Ovary (tissue), 9 donors: ENCODE data around the gene ARHGEF11. TPM values are rescaled to one million over a fixed set of nuclear protein-coding genes. Genes with fewer than 3 reads are reported as not detected.

Experiments
- DNase-seq, 5 donors: peaks; one replicate each; pipeline ENCODE4 v3.0.0-alpha.2; 2019 to 2020
- H3K27ac ChIP-seq, 2 donors: fragments of 200-600 bp; one replicate each; pipeline versions ENCODE4 v1.5.1 to v1.8.0; 2019 to 2022
- H3K27me3 ChIP-seq: fragments of 200-600 bp; one replicate; pipeline ENCODE4 v1.8.0; 2022
- H3K36me3 ChIP-seq: fragments of 200-600 bp; sonication (generic); one replicate; pipeline ENCODE4 v1.5.1; 2019
- H3K4me1 ChIP-seq: one replicate; pipeline ENCODE4 v1.8.1; 2013; ENCODE audit warnings: mild to moderate bottlenecking, moderate library complexity; ENCODE audit not compliant: insufficient read depth
- H3K4me3 ChIP-seq: fragments of 200-600 bp; sonication (generic); one replicate; pipeline ENCODE4 v1.5.1; 2017
- H3K9me3 ChIP-seq, 2 donors: fragments of 200-600 bp in 1 of 2; sonication (generic) in 1 of 2; one replicate each; pipeline versions ENCODE4 v1.5.1 to v1.8.1; 2013 to 2019; ENCODE audit warnings: mild to moderate bottlenecking in 1 of 2, moderate library complexity in 1 of 2
- CTCF ChIP-seq, 3 donors: fragments of 450-650 bp in 2 of 3; fragments of 200-600 bp in 1 of 3; IDR thresholded peaks; one replicate each; pipeline versions ENCODE4 v1.5.1 to v1.8.0; 2016 to 2022; ENCODE audit warnings: antibody characterized with exemption in 3 of 3, mild to moderate bottlenecking in 1 of 3
- EP300 ChIP-seq: sonication (generic); formaldehyde crosslinking; IDR thresholded peaks from one replicate; pipeline ENCODE4 v1.6.1; 2017; ENCODE audit warnings: antibody characterized with exemption
- POLR2A ChIP-seq: fragments of 450-650 bp; IDR thresholded peaks from one replicate; pipeline ENCODE4 v1.6.1; 2017; ENCODE audit warnings: antibody characterized with exemption, mild to moderate bottlenecking, moderate library complexity
- WGBS, 3 donors: extraction: QIAGEN DNeasy Blood & Tissue Kit in 1 of 3; methylation state at CpG; one replicate each; pipeline versions ENCODE4 v1.1.5 to v1.1.7; 2013 to 2017; 5-methylcytosine and 5-hydroxymethylcytosine counted together
- intact Hi-C, 4 donors: fragments of 100-400 bp; cut with DNase I; formaldehyde crosslinking; loops; one replicate each; pipeline versions ENCODE4 v1.11.0 to v1.15.1; 2022 to 2023
- polyA plus RNA-seq, 2 donors: library from polyadenylated mRNA; stranded (reverse); fragments of 200-250 nt in 1 of 2; fragments of 350-450 nt in 1 of 2; fragmentation: Illumina TruSeq in 1 of 2; extraction: RNeasy Lipid Tissue Mini Kit (QIAGEN cat#74804) in 1 of 2; gene quantifications; one replicate each; pipeline ENCODE4 v1.2.3, GENCODE V29; 2013 to 2014
- total RNA-seq, 7 donors: library from RNA; depleted of rRNA in 2 of 7; stranded (reverse); fragments of >200 nt in 2 of 7; fragmentation: NEBNext Ultra II Directional in 3 of 7; extraction: Animal tissue kit (Norgen Biotek cat#: 25700) in 3 of 7; gene quantifications; one replicate each; pipeline versions ENCODE4 v1.1.0 to v1.2.4, GENCODE V29; 2016 to 2023
- donor health status: DM: no; HTN: no; CAD: no; lungs with moderate emphysema.
- donor health status: DM: no; HTN: no; CAD: no.
- donor health status: Bipolar disorder and iron deficiency.
- donor health status: DM: yes; HTN: yes; CAD: no.
- donor health status: DM: no; HTN: no; CAD: no.
- donor health status: DM: yes; HTN: yes; CAD: no.

ARHGEF11 gene
- total and polyA plus RNA-seq, 9 donors: 14.3 to 43.9 (median 26.8) TPM

DNA sequence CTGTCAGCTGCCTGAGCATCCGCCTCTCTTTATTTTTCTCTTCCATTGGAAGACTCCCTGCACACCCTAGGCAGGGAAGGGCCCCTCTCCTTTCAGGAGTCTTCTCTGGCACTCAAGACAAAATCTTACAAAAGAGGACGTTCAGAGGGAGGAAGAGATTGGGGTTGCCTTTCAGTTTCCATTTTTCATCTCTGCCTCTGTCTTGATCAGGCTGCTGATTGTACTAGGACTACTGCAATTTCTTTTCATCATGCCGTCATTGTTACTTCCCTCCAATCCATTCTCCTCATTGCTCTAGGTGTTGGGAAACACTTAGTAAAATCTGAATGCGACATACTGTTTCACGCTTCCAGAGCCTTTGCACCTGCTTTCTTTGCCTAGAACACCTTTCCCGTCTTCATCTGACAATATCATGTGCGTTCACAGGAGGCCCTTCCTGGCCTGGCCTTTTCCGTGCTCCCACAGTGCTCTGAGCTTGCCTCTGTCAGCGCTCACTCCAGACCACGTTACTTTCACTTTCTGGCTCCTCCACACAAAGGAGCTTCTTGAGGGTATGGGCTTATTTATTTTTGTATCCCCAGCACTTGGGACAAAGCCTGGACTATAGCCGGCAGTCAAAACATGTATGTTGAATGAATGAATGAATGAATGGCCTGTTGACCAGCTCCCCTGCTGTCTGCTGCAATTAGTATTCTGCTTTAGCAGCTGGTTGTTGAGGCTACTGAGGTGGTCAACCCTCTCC lies 114.2 kb downstream of the ARHGEF11 start:
- TF ChIP-seq POLR2A (no peak), EP300 (no peak), CTCF (IDR thresholded peaks at IDR 0.05) (no peak)
- Histone ChIP-seq H3K27ac (no peak overlapping the region), H3K9me3 (no peaks in the 10 kb centered on the region), H3K36me3 (no peaks in the 10 kb centered on the region), H3K4me1 (peaks cover 8% of the 10 kb centered on the region), H3K4me3 (no peak overlapping the region), H3K27me3 (no peaks in the 10 kb centered on the region)
- intact Hi-C loops: no loop called here
- DNase-seq: no peak
- 29 to 44% (median 34%) methylated on average over 11 of the region's 11 CpGs for WGBS, 3 donors

GRCh38 chr1:156930483-156930882 lies 115.1 kb downstream of the ARHGEF11 start:
- TF ChIP-seq POLR2A: no peak
- TF ChIP-seq CTCF (IDR thresholded peaks at IDR 0.05): no peak
- no peak for TF ChIP-seq EP300
- H3K9me3 ChIP-seq: no peaks in the 10 kb centered on the region
- no peak for DNase-seq
- no peaks in the 10 kb centered on the region for H3K27me3 ChIP-seq
- no peak overlapping the region for H3K4me3 ChIP-seq
- no peak overlapping the region for H3K27ac ChIP-seq
- H3K4me1 ChIP-seq: peaks cover 8% of the 10 kb centered on the region
- intact Hi-C loops: no loop called here
- WGBS, 3 donors: 34 to 47% (median 38%) methylated on average over 4 of the region's 4 CpGs
- H3K36me3 ChIP-seq: no peaks in the 10 kb centered on the region

DNA sequence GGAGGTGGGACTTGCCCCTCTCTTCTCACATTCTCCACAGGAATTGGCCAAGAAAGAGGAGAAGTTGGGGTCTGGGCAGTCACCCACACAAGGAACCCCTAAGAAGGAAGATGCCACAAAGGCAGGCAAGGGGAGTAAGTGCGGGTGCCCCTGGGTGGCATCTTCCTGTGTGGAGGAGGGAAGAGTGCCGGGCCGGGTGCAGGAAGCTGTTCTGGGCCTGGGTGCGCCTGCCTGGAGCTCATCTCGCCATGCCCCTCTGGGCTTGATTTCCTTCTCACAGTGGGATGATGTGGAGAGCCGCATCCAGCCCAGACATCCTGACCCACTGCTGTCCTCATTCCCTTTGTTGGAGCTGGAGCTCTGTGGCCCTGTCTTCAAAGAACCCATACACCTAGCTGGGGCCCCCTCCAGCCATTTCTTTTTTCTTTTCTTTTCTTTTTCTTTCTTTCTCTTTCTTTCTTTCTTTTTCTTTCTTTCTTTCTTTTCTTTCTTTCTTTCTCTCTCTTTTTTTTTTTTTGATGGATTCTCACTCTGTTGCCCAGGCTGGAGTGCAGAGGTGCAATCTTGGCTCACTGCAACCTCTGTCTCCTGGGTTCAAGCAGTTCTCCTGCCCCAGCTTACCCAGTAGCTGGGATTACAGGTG lies 115.8 kb downstream of the ARHGEF11 start:
- Histone ChIP-seq H3K27me3 (no peaks in the 10 kb centered on the region), H3K4me3 (no peak overlapping the region), H3K4me1 (peaks cover 8% of the 10 kb centered on the region), H3K36me3 (no peaks in the 10 kb centered on the region), H3K9me3 (no peaks in the 10 kb centered on the region), H3K27ac (no peak overlapping the region)
- 50 to 57% (median 56%) methylated on average over 6 of the region's 6 CpGs for WGBS, 3 donors
- TF ChIP-seq POLR2A (no peak), CTCF (IDR thresholded peaks at IDR 0.05) (no peak), EP300 (no peak)
- DNase-seq: peak in 1 of 5 donors; percentile 11
- intact Hi-C loops: no loop called here

DNA sequence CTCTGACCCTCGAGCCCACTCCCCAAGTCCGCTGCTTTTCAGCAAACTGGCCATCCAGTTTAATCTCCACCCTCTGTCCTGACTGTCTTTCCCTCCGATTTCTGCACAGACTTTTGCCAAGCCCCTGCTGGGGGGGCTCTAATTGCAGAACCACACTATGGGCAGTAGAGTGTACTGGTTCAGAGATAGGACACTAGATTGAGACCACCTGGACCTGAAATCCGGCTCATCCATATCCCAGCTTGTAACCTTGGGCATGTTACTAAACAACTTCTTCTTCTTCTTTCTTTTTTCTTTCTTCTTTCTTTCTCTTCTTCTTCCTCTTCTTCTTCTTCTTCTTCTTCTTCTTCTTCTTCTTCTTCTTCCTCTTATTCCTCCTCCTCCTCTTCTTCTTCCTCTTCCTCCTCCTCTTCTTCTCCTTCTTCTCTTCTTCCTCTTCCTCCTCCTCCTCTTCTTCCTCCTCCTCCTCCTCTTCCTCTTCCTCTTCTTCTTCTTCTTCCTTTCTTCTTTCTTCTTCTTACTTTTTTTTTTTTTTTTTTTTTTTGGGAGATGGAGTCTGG lies 117.4 kb downstream of the ARHGEF11 start:
- WGBS, 3 donors: 2 to 5% (median 4%) methylated on average over 4 of the region's 4 CpGs
- H3K9me3 ChIP-seq: no peaks in the 10 kb centered on the region
- H3K4me1 ChIP-seq: peaks cover 10% of the 10 kb centered on the region
- no peak overlapping the region for H3K4me3 ChIP-seq
- no peaks in the 10 kb centered on the region for H3K36me3 ChIP-seq
- TF ChIP-seq POLR2A (no peak), CTCF (IDR thresholded peaks at IDR 0.05) (no peak), EP300 (no peak)
- no peak overlapping the region for H3K27ac ChIP-seq
- DNase-seq: no peak
- intact Hi-C loops: no loop called here
- no peaks in the 10 kb centered on the region for H3K27me3 ChIP-seq
